Measurements from ENCODE around the gene TRPM5. TPM values are rescaled to one million over a fixed set of nuclear protein-coding genes. Genes with fewer than 3 reads are reported as not detected.

Gene TRPM5
- total and polyA plus RNA-seq, 2 of the 8 experiments (the other 6 are each of a cell fraction or from before 2014, with no cell fraction given) = 0.02 TPM; not detected in 1

DNA sequence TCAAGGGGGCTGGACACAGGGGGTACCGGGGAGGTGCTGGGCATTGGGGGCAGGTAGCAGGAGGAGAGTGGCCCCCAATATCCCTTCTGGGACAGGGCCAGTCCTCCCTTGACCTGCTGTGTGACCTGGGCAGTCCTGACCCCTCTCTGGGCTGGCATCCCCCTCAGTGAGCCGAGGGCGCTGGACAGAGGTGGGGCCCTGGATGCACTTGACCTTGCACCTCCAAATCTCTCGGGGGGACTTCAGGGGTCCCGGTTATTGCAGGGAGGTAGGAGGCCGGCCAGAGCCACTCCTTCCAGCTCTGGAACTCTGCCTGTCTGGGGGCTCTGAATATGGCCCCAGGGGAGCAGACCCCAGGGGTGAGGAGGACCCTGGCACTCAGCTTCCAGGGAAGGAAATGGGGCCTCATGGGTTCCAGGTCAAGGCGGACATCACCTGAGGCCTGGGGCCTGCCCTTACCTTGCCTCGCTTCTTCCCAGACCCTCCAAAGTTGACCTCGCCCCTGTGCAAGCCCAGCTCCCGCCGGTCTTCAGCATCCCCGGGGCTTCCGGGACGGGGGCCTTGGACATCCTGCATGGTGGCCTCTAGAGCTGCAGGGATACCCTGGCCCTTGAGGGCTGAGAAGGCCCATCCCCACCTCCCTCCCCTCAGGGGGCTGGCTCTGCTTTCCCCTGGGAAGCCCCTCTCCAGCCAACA is 21.7 kb downstream of the TRPM5 start (continued):
- TF ChIP-seq EP300 (IDR thresholded peaks at IDR 0.05; ENCODE audit: borderline replicate concordance in 1 of 2, low read depth in 2 of 2, low read length in 2 of 2) = no peak

Data from H1 (cell line).